Measurements from ENCODE around the gene KRTAP5-4. TPM values are rescaled to one million over a fixed set of nuclear protein-coding genes. Genes with fewer than 3 reads are reported as not detected.
"Not testable (repeated sequence)": the region's sequence is repeated elsewhere in the genome, so short reads cannot be mapped to it uniquely, and the experiment has no call there.

Gene KRTAP5-4
- total and polyA plus RNA-seq, 3 donors from 2014 or later: not detected

DNA sequence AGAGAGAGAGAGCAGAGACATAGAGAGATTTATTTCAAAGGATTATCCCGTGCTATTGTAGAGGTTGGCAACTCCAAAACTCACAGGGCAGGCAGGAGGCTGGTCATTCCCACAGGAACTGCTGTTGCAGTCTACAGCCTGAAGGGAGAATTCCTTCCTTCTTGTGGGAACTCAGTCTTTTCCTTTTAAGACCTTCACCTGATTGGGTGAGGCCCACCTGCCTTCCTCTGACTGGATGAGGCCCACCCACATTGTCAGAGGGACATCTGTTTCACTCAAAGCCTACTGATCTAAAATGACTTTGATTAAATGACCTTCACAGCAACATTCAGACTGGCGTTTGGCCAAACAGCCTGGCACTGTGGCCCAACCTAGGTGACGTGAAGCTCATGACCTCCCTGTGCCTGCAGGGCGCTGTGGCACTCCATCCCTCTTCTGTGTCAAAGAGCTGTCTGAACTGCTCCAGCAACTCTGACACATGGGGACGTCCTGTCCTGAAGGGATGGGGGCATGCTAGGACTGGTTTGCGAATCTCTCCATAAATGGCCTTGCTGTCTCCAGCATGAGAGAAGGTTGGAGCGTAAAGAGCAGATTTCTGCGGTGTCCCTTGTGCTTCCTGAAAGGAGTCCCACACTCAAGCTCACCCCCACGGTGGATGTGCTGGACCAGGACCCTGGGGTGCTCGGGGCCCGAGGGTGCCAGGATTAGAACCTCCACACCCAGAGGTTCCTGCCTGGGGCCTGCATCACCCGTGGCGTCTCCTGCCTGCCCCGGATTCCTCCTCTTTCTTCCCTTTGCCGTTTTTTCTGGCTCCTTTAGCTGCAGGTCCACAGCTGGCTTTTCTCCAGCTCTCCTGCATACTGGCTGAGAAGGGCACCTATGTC is 28.3 kb upstream of the KRTAP5-4 start:
- no peak overlapping the region for H3K4me3 ChIP-seq
- DNase-seq: no peak
- 59 to 82% methylated on average over 6 to 15 of the region's 15 CpGs for WGBS, 2 donors
- TF ChIP-seq, protein P1, sequence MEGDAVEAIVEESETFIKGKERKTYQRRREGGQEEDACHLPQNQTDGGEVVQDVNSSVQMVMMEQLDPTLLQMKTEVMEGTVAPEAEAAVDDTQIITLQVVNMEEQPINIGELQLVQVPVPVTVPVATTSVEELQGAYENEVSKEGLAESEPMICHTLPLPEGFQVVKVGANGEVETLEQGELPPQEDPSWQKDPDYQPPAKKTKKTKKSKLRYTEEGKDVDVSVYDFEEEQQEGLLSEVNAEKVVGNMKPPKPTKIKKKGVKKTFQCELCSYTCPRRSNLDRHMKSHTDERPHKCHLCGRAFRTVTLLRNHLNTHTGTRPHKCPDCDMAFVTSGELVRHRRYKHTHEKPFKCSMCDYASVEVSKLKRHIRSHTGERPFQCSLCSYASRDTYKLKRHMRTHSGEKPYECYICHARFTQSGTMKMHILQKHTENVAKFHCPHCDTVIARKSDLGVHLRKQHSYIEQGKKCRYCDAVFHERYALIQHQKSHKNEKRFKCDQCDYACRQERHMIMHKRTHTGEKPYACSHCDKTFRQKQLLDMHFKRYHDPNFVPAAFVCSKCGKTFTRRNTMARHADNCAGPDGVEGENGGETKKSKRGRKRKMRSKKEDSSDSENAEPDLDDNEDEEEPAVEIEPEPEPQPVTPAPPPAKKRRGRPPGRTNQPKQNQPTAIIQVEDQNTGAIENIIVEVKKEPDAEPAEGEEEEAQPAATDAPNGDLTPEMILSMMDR (IDR thresholded peaks at IDR 0.05): no peak
- no peak for TF ChIP-seq POLR2A (IDR thresholded peaks at IDR 0.05)
- intact Hi-C loops (cut with DNase I; ENCODE audit: low total_unique reads): loop anchor here (10.0 kb wide), 2 partner anchors 185 to 505 kb away; partner anchors contain the start of genes SYT8 and TNNI2
- H3K27me3 ChIP-seq: no peaks in the 10 kb centered on the region
- H3K9me3 ChIP-seq: no peaks in the 10 kb centered on the region
- H3K36me3 ChIP-seq (ENCODE audit: low read depth, missing control alignments): no peaks in the 10 kb centered on the region
- no peak overlapping the region for H3K27ac ChIP-seq
- H3K4me1 ChIP-seq: no peaks in the 10 kb centered on the region

DNA sequence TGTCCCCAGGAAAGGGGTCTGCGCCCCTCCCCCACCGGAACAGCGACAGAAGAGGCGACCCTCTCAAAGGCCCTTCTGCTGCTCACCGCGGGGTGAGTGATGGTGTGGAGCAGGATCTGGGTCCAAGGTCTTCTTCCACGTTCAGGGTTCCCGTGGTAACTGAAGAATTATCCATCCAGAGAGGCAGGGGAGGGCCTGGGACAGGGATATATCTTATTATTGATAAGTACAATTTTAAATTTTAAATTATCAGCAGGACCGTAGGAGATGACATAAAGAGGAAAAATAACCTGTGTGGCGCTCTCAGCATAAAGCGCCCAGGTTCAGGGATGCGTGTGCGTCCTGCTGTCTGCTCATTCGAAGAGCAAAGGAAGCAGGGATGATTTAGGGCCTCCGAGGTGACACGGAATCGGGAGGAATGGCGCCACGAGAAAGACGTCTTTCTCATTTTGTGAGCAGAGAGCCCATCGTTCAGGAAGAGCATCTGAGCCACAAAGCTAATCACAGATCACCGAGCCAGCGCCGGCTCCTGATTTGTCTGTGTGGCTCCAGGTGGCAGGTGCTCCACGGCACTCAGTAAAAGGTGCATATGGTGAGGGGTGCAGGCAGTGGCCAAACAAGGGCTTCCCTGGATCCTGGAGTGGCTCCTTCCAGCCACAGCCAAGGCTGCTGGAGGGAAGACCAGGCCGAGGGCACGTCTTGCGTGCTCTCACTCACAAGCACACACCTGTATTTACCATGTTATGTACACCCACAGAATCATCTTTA is 26.9 kb upstream of the KRTAP5-4 start:
- no peak for DNase-seq
- WGBS, 2 donors: 66 to 85% methylated on average over 26 to 28 of the region's 28 CpGs
- H3K4me1 ChIP-seq: no peaks in the 10 kb centered on the region
- no peak overlapping the region for H3K4me3 ChIP-seq
- TF ChIP-seq POLR2A (IDR thresholded peaks at IDR 0.05): no peak
- TF ChIP-seq, protein P1 (IDR thresholded peaks at IDR 0.05): no peak
- H3K27ac ChIP-seq: no peak overlapping the region
- intact Hi-C loops (cut with DNase I; ENCODE audit: low total_unique reads): no loop called here
- H3K36me3 ChIP-seq (ENCODE audit: low read depth, missing control alignments): no peaks in the 10 kb centered on the region
- no peaks in the 10 kb centered on the region for H3K9me3 ChIP-seq
- no peaks in the 10 kb centered on the region for H3K27me3 ChIP-seq

DNA sequence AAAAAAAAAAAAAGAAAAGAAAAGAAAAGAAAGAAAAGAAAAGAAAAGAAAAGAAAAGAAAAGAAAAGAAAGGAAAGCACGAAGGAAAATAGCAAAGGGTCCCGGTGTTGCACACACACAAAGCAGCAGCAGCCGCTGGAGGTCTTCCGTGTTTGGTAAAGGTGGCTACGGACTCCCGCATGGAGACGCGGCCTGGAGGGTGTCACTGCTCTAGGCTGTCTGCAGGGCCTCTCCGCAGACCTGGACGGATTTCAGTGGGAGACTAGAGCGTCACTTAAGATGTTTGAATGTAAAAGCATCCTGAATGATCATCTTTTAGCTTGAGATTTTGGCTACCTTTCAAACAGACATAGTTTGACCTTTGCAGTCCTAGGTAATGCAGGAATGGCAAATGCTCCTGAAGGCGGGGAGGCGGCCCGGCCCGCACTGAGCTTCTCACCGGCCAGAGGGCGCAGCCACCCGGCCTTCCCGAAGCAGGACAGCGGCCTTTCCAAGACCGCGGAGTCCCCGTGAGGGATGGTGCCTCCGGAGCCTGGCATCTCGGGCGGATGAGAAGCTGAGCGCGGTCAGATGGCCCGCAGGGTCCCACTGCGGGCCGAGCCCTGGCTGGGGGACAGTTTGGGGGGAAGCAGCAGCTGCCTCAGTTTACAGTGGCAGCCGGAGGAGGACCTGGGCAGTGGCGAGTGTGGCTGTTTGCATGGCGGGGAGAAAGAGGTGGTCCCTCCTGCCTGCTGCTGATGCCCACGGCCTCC is 26.1 kb upstream of the KRTAP5-4 start:
- no peaks in the 10 kb centered on the region for H3K9me3 ChIP-seq
- no peaks in the 10 kb centered on the region for H3K27me3 ChIP-seq
- no peaks in the 10 kb centered on the region for H3K36me3 ChIP-seq (ENCODE audit: low read depth, missing control alignments)
- no peak for DNase-seq
- TF ChIP-seq, protein P1 (IDR thresholded peaks at IDR 0.05): no peak
- TF ChIP-seq POLR2A (IDR thresholded peaks at IDR 0.05): no peak
- no peaks in the 10 kb centered on the region for H3K4me1 ChIP-seq
- no peak overlapping the region for H3K4me3 ChIP-seq
- 57 to 84% methylated on average over 17 to 35 of the region's 35 CpGs for WGBS, 2 donors
- intact Hi-C loops (cut with DNase I; ENCODE audit: low total_unique reads): no loop called here
- no peak overlapping the region for H3K27ac ChIP-seq

DNA sequence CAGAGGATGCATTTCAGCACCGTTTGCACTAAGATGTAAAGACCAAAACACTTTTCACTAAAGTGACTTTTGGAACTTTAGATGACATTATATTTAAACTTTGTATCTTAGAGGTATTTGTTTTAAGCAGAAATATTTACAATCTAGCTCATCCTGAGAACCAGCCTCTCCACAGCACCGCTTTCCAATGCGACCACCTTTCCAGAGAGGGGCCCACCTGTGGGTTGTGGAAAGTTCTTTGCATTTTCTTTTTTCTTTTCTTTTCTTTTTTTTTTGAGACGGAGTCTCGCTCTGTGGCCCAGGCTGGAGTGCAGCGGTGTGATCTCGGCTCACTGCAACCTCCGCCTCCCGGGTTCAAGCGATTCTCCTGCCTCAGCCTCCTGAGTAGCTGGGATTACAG is 24.6 kb upstream of the KRTAP5-4 start:
- H3K27me3 ChIP-seq; DNase-seq; intact Hi-C loops (cut with DNase I; ENCODE audit: low total_unique reads); H3K4me3 ChIP-seq; H3K36me3 ChIP-seq (ENCODE audit: low read depth, missing control alignments); H3K9me3 ChIP-seq; H3K4me1 ChIP-seq; H3K27ac ChIP-seq: not testable (repeated sequence)
- 84 to 95% methylated on average over 10 of the region's 10 CpGs for WGBS, 2 donors

DNA sequence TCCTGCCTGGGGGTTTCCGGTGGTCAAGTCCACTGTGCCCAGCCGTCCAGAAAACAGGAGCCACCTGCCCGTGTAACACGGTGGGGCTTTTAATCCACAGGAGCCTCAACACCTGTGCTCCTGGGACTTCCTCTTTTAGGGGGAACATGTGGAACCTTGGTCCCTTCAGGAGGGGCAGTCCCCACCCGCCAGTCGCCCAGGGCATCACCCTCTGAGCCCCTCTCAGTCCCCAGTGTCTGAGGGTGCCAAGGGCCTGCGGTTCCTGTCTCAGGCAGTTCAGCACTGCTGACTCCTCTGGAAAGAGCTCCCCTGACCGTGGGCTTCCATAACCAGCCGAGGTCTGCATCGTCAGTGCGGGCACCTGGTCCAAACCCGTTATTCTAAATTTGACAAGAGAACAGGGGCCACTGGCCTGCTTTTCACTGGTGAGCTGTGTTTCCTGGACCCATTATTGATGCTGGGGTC is 23.5 kb upstream of the KRTAP5-4 start:
- TF ChIP-seq, protein P1 (IDR thresholded peaks at IDR 0.05): no peak
- no peak overlapping the region for H3K27ac ChIP-seq
- H3K27me3 ChIP-seq: no peaks in the 10 kb centered on the region
- no peaks in the 10 kb centered on the region for H3K4me1 ChIP-seq
- intact Hi-C loops (cut with DNase I; ENCODE audit: low total_unique reads): no loop called here
- WGBS, 2 donors: 44 to 93% methylated on average over 3 to 12 of the region's 12 CpGs
- H3K4me3 ChIP-seq: no peak overlapping the region
- no peak for DNase-seq
- no peaks in the 10 kb centered on the region for H3K36me3 ChIP-seq (ENCODE audit: low read depth, missing control alignments)
- H3K9me3 ChIP-seq: no peaks in the 10 kb centered on the region

All from testis (tissue), 3 donors.